Kidney epithelial cell (primary cell): Measurements from ENCODE around the gene SLC27A5. TPM values are rescaled to one million over a fixed set of nuclear protein-coding genes. Genes with fewer than 3 reads are reported as not detected.

ENCODE experiments used
- DNase-seq: peaks from one replicate; pipeline ENCODE4 v3.0.0-alpha.2; 2010; ENCODE audit warnings: low read depth
- H3K27me3 ChIP-seq: 2 replicates; pipeline ENCODE4 v1.6.0; 2011; ENCODE audit warnings: low read length; ENCODE audit not compliant: control insufficient read depth, insufficient read depth
- H3K36me3 ChIP-seq: 2 replicates; pipeline ENCODE4 v1.5.1; 2011; ENCODE audit warnings: low read length; ENCODE audit not compliant: control insufficient read depth, insufficient read depth
- H3K4me3 ChIP-seq: 2 replicates; pipeline ENCODE4 v1.5.1; 2011; ENCODE audit warnings: low read depth, mild to moderate bottlenecking, control low read depth, low read length
- CTCF ChIP-seq: IDR thresholded peaks from 2 replicates; pipeline ENCODE4 v1.5.1; 2011; ENCODE audit warnings: mild to moderate bottlenecking, moderate library complexity, low read length, control low read depth, inconsistent platforms; ENCODE audit not compliant: insufficient read depth, poor library complexity, severe bottlenecking
- total RNA-seq: library from RNA; depleted of rRNA; stranded (reverse); fragments of >200 nt; gene quantifications from 2 replicates; pipeline ENCODE4 v1.2.3, GENCODE V29; 2015

SLC27A5 gene
- total RNA-seq, 1 donor from 2014 or later: 9.2 TPM

GRCh38 chr19:58536852-58537798 is 25.3 kb upstream of the SLC27A5 start:
- DNase-seq: no peak
- Histone ChIP-seq H3K27me3 (peaks cover 15% of the 10 kb centered on the region), H3K4me3 (no peak overlapping the region), H3K36me3 (no peaks in the 10 kb centered on the region)
- no peak for TF ChIP-seq CTCF

GRCh38 chr19:58535857-58536256 is 24.1 kb upstream of the SLC27A5 start:
- no peak for DNase-seq
- Histone ChIP-seq H3K4me3 (no peak overlapping the region), H3K27me3 (peaks cover 15% of the 10 kb centered on the region), H3K36me3 (no peaks in the 10 kb centered on the region)
- TF ChIP-seq CTCF: no peak

GRCh38 chr19:58531034-58531840 is 19.4 kb upstream of the SLC27A5 start:
- Histone ChIP-seq H3K36me3 (no peaks in the 10 kb centered on the region), H3K27me3 (no peaks in the 10 kb centered on the region), H3K4me3 (no peak overlapping the region)
- no peak for DNase-seq
- TF ChIP-seq CTCF: no peak

- H3K36me3 ChIP-seq: no peaks in the 10 kb centered on the region
- DNase-seq: no peak
- no peaks in the 10 kb centered on the region for H3K27me3 ChIP-seq
- H3K4me3 ChIP-seq: no peak overlapping the region
- TF ChIP-seq CTCF: no peak
Measured at GRCh38 chr19:58529405-58529804, 17.6 kb upstream of the SLC27A5 start.

GRCh38 chr19:58522709-58523108 is 10.9 kb upstream of the SLC27A5 start:
- H3K27me3 ChIP-seq: no peaks in the 10 kb centered on the region
- no peak overlapping the region for H3K4me3 ChIP-seq
- no peak for DNase-seq
- no peak for TF ChIP-seq CTCF
- H3K36me3 ChIP-seq: no peaks in the 10 kb centered on the region
